Keratinocyte (primary cell): ENCODE results near the gene ANKS1B. TPM values are rescaled to one million over a fixed set of nuclear protein-coding genes. Genes with fewer than 3 reads are reported as not detected.

Experiments used
- DNase-seq: peaks from one replicate; pipeline ENCODE4 v3.0.0-alpha.2; 2011; ENCODE audit warnings: low read depth, missing footprints, low spot score
- FAIRE-seq: peaks from 2 replicates; lab custom pipeline; 2011; peaks lifted over from hg19 to GRCh38; lab: Jason Lieb, UNC
- H2AFZ ChIP-seq: 2 replicates; pipeline ENCODE4 v1.6.0; 2012; ENCODE audit warnings: low read length, control low read depth, inconsistent platforms; ENCODE audit not compliant: control insufficient read depth
- H3K27ac ChIP-seq: 2 replicates; pipeline ENCODE4 v1.5.1; 2011; ENCODE audit warnings: low read length; ENCODE audit not compliant: control insufficient read depth, insufficient read depth
- H3K27me3 ChIP-seq: 3 replicates; pipeline ENCODE4 v1.6.0; 2011; ENCODE audit warnings: low read length; ENCODE audit not compliant: control insufficient read depth, insufficient read depth; ENCODE audit errors: extremely low read depth
- H3K36me3 ChIP-seq, 2 experiments: 2 replicates in 1 of 2; 3 replicates in 1 of 2; pipeline ENCODE4 v1.5.1; 2011; ENCODE audit warnings: low read length in 2 of 2, mild to moderate bottlenecking in 1 of 2; ENCODE audit not compliant: control insufficient read depth in 2 of 2, insufficient read depth in 2 of 2; ENCODE audit errors: extremely low read depth in 1 of 2
- H3K4me1 ChIP-seq: 3 replicates; pipeline ENCODE4 v1.5.1; 2011; ENCODE audit warnings: low read length; ENCODE audit not compliant: control insufficient read depth, insufficient read depth; ENCODE audit errors: extremely low read depth
- H3K4me2 ChIP-seq: 3 replicates; pipeline ENCODE4 v1.6.0; 2011; ENCODE audit warnings: low read depth, low read length; ENCODE audit not compliant: control insufficient read depth, insufficient read depth; ENCODE audit errors: extremely low read depth
- H3K4me3 ChIP-seq, 3 experiments: fragments of 200-600 bp in 1 of 3; sonication (generic) in 1 of 3; 2 replicates in 2 of 3; 3 replicates in 1 of 3; pipeline ENCODE4 v1.5.1; 2011 to 2016; ENCODE audit warnings: low read length in 3 of 3, mild to moderate bottlenecking in 3 of 3, control low read depth in 2 of 3, inconsistent platforms in 1 of 3, low read depth in 1 of 3, mixed read lengths in 1 of 3, mixed run types in 1 of 3, moderate library complexity in 1 of 3; ENCODE audit not compliant: control insufficient read depth in 2 of 3, insufficient read depth in 2 of 3; ENCODE audit errors: extremely low read depth in 1 of 3
- H3K79me2 ChIP-seq: 2 replicates; pipeline ENCODE4 v1.6.0; 2012; ENCODE audit warnings: low read length; ENCODE audit not compliant: control insufficient read depth, insufficient read depth
- H3K9ac ChIP-seq: 3 replicates; pipeline ENCODE4 v1.6.0; 2011; ENCODE audit warnings: low read length; ENCODE audit not compliant: control insufficient read depth, insufficient read depth; ENCODE audit errors: extremely low read depth
- H3K9me1 ChIP-seq: 3 replicates; pipeline ENCODE4 v1.6.0; 2011; ENCODE audit warnings: low read length; ENCODE audit not compliant: control insufficient read depth, insufficient read depth; ENCODE audit errors: extremely low read depth
- H3K9me3 ChIP-seq: 2 replicates; pipeline ENCODE4 v1.5.1; 2012; ENCODE audit warnings: low read depth, low read length; ENCODE audit not compliant: control insufficient read depth
- H4K20me1 ChIP-seq: 3 replicates; pipeline ENCODE4 v1.6.0; 2011; ENCODE audit warnings: low read length; ENCODE audit not compliant: control insufficient read depth, insufficient read depth; ENCODE audit errors: extremely low read depth
- EZH2 ChIP-seq: IDR thresholded peaks from one replicate; pipeline ENCODE4 v1.6.1; 2012; ENCODE audit warnings: inconsistent platforms, mild to moderate bottlenecking, low read length, moderate library complexity
- dilution Hi-C: fragments of 300-500 bp; cut with MboI; formaldehyde crosslinking; loops from one replicate; pipeline ENCODE4 v1.7.0; 2020; ENCODE audit warnings: low sequenced_read_pairs; ENCODE audit not compliant: extremely low pct_ligation_motif_present
- polyA plus RNA-seq, 5 experiments: library from polyadenylated mRNA; depleted of rRNA in 3 of 5; stranded (reverse) in 3 of 5; stranded (forward) in 1 of 5; unstranded in 1 of 5; fragments of >200 nt; gene quantifications; 1 replicate in 1 of 5; 2 replicates in 3 of 5; 3 replicates in 1 of 5; pipeline versions ENCODE4 v1.2.1 to v1.2.3, GENCODE V29; 2011 to 2012; ENCODE audit warnings: missing spikeins in 2 of 5, low read depth in 1 of 5, low replicate concordance in 1 of 5
- TF ChIP-seq, protein P1 (sequence below), 3 experiments: IDR thresholded peaks in 1 of 3; conservative IDR thresholded peaks in 1 of 3; optimal IDR thresholded peaks in 1 of 3; 2 replicates in 2 of 3; 3 replicates in 1 of 3; pipeline versions ENCODE3 to v1.5.1; 2011; ENCODE audit warnings: low read length in 3 of 3, mild to moderate bottlenecking in 3 of 3, moderate library complexity in 2 of 3, control low read depth in 1 of 3, inconsistent platforms in 1 of 3; ENCODE audit not compliant: insufficient read depth in 2 of 3; ENCODE audit errors: extremely low read depth in 1 of 3

The ANKS1B gene
- polyA plus RNA-seq, 1 donor (not counting 4 experiments of a cell fraction or from before 2014, with no cell fraction given) = not detected

DNA sequence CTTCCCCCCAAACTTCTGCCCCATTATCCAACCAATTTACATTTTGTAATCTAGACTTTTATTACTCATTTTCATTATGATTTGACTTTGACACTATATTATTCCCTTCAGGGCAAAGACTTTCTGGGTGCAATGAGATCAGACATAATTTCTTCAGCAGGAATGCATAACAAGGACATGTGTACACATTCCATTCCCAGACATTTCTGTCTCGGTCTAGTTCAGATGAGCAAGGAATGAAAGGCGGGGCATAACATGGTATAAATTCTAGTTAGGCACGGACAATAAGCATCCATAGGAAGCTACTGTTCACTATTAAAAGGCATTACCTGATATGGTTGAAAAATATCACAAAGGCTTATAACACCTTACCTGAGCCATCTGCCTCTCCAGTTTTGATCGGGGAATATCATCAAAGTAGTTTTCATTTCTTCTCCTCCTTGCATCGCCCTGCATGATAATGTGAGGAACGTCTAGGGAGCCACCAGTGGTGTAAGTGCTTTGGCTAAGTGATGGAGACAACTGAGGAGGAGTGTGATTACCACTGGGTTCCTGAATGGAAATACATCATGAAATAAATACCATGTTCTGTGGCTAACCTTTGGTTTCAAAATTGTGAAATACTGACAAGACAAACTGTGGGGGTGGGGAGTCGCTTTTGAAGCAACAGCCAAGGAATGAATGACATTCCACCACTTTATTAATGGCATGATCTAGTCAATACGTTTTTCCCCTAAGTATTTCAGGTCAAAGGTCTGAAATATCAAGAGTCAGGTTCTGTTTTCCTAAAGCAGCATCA is 1155.7 kb downstream of the ANKS1B start:
- H3K9me1 ChIP-seq = no peaks in the 10 kb centered on the region
- no peak for TF ChIP-seq EZH2
- TF ChIP-seq, protein P1, sequence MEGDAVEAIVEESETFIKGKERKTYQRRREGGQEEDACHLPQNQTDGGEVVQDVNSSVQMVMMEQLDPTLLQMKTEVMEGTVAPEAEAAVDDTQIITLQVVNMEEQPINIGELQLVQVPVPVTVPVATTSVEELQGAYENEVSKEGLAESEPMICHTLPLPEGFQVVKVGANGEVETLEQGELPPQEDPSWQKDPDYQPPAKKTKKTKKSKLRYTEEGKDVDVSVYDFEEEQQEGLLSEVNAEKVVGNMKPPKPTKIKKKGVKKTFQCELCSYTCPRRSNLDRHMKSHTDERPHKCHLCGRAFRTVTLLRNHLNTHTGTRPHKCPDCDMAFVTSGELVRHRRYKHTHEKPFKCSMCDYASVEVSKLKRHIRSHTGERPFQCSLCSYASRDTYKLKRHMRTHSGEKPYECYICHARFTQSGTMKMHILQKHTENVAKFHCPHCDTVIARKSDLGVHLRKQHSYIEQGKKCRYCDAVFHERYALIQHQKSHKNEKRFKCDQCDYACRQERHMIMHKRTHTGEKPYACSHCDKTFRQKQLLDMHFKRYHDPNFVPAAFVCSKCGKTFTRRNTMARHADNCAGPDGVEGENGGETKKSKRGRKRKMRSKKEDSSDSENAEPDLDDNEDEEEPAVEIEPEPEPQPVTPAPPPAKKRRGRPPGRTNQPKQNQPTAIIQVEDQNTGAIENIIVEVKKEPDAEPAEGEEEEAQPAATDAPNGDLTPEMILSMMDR (optimal IDR thresholded peaks at IDR 0.05 in 1 of 3, IDR thresholded peaks at IDR 0.05 in 1 of 3, conservative IDR thresholded peaks at IDR 0.05 in 1 of 3; ENCODE audit: extremely low read depth in 1 of 3, insufficient read depth in 2 of 3, low read length in 3 of 3) = no peak
- H3K4me1 ChIP-seq = no peaks in the 10 kb centered on the region
- H3K27me3 ChIP-seq = no peaks in the 10 kb centered on the region
- H3K9me3 ChIP-seq = no peaks in the 10 kb centered on the region
- dilution Hi-C loops = no loop called here
- H3K27ac ChIP-seq = no peak overlapping the region
- H3K4me3 ChIP-seq = no peak overlapping the region
- H3K9ac ChIP-seq = no peak overlapping the region
- FAIRE-seq (no peak), DNase-seq (no peak)
- H2AFZ ChIP-seq = no peak overlapping the region
- H3K79me2 ChIP-seq = no peaks in the 10 kb centered on the region
- no peaks in the 10 kb centered on the region for H3K36me3 ChIP-seq
- H3K4me2 ChIP-seq = no peak overlapping the region
- H4K20me1 ChIP-seq = no peaks in the 10 kb centered on the region

DNA sequence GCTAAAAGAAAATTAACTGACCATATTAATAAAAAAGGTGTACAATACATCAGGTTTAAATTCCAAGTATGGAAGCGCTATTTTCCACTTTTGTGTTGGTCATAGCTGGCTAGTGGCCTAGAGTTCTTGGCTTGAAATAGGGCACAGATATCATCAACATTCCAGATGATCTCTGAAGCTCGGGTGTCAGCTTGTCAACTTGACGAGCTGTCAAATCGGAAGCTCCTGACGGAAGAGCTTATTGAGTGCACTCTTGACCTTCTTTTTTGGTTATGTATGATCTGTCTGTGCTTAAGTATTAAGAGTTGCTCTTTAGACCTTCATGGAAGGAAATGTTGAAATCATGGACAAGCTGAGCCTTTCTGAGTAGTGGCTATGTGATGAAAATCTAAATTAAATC is 1161.7 kb downstream of the ANKS1B start:
- dilution Hi-C loops = no loop called here
- no peaks in the 10 kb centered on the region for H4K20me1 ChIP-seq

More for the DNA sequence above, 1161.7 kb downstream of the ANKS1B start:
- Histone ChIP-seq H3K9me3 (no peaks in the 10 kb centered on the region), H3K4me1 (no peaks in the 10 kb centered on the region), H2AFZ (no peak overlapping the region), H3K9me1 (no peaks in the 10 kb centered on the region), H3K79me2 (no peaks in the 10 kb centered on the region), H3K27me3 (no peaks in the 10 kb centered on the region), H3K4me2 (no peak overlapping the region), H3K36me3 (no peaks in the 10 kb centered on the region), H3K27ac (no peak overlapping the region), H3K9ac (no peak overlapping the region), H3K4me3 (no peak overlapping the region)
- FAIRE-seq (no peak), DNase-seq (no peak)
- TF ChIP-seq, protein P1 (optimal IDR thresholded peaks at IDR 0.05 in 1 of 3, IDR thresholded peaks at IDR 0.05 in 1 of 3, conservative IDR thresholded peaks at IDR 0.05 in 1 of 3; ENCODE audit: extremely low read depth in 1 of 3, insufficient read depth in 2 of 3, low read length in 3 of 3) = no peak
- no peak for TF ChIP-seq EZH2
